ENCODE results near the gene MYH8. TPM values are rescaled to one million over a fixed set of nuclear protein-coding genes. Genes with fewer than 3 reads are reported as not detected.

The MYH8 gene
- polyA plus RNA-seq, 1 donor from 2014 or later: 3.7 TPM

DNA sequence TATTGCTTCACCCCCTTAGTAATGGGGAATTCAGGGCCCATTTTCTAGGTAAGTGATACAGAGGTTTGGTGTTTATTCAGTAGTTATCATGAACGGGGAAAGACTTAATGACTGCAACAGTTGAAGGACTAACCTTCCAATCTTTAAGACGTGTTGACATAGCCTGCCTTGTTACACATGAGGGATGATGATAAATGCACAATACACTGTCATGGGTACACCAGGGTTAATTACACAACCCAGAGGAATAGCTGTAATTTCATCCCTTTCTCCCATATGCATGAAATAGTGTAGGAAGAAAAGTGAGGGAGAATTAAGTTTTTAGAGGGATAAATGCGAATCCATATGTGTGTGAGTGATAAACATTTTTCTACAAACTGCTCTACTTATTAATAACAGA, 37.0 kb upstream of the MYH8 start:
- no peaks in the 10 kb centered on the region for H3K36me3 ChIP-seq (ENCODE audit: insufficient read depth, low read length)
- H4K20me1 ChIP-seq (ENCODE audit: insufficient read depth): no peaks in the 10 kb centered on the region
- no peaks in the 10 kb centered on the region for H3K79me2 ChIP-seq (replicated peaks; ENCODE audit: insufficient read depth, low read length)
- TF ChIP-seq POLR2AphosphoS5 (IDR thresholded peaks at IDR 0.05): no peak
- TF ChIP-seq RAD21 (conservative IDR thresholded peaks at IDR 0.05): no peak
- TF ChIP-seq, protein P1, sequence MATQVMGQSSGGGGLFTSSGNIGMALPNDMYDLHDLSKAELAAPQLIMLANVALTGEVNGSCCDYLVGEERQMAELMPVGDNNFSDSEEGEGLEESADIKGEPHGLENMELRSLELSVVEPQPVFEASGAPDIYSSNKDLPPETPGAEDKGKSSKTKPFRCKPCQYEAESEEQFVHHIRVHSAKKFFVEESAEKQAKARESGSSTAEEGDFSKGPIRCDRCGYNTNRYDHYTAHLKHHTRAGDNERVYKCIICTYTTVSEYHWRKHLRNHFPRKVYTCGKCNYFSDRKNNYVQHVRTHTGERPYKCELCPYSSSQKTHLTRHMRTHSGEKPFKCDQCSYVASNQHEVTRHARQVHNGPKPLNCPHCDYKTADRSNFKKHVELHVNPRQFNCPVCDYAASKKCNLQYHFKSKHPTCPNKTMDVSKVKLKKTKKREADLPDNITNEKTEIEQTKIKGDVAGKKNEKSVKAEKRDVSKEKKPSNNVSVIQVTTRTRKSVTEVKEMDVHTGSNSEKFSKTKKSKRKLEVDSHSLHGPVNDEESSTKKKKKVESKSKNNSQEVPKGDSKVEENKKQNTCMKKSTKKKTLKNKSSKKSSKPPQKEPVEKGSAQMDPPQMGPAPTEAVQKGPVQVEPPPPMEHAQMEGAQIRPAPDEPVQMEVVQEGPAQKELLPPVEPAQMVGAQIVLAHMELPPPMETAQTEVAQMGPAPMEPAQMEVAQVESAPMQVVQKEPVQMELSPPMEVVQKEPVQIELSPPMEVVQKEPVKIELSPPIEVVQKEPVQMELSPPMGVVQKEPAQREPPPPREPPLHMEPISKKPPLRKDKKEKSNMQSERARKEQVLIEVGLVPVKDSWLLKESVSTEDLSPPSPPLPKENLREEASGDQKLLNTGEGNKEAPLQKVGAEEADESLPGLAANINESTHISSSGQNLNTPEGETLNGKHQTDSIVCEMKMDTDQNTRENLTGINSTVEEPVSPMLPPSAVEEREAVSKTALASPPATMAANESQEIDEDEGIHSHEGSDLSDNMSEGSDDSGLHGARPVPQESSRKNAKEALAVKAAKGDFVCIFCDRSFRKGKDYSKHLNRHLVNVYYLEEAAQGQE (IDR thresholded peaks at IDR 0.05; ENCODE audit: borderline replicate concordance): no peak
- TF ChIP-seq SMC3 (conservative IDR thresholded peaks at IDR 0.05; ENCODE audit: poor library complexity): no peak
- TF ChIP-seq, protein P2, sequence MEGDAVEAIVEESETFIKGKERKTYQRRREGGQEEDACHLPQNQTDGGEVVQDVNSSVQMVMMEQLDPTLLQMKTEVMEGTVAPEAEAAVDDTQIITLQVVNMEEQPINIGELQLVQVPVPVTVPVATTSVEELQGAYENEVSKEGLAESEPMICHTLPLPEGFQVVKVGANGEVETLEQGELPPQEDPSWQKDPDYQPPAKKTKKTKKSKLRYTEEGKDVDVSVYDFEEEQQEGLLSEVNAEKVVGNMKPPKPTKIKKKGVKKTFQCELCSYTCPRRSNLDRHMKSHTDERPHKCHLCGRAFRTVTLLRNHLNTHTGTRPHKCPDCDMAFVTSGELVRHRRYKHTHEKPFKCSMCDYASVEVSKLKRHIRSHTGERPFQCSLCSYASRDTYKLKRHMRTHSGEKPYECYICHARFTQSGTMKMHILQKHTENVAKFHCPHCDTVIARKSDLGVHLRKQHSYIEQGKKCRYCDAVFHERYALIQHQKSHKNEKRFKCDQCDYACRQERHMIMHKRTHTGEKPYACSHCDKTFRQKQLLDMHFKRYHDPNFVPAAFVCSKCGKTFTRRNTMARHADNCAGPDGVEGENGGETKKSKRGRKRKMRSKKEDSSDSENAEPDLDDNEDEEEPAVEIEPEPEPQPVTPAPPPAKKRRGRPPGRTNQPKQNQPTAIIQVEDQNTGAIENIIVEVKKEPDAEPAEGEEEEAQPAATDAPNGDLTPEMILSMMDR (IDR thresholded peaks at IDR 0.05; ENCODE audit: poor library complexity, severe bottlenecking): no peak
- TF ChIP-seq TAF1 (IDR thresholded peaks at IDR 0.05; ENCODE audit: low read depth): no peak
- no peak for TF ChIP-seq MXI1 (conservative IDR thresholded peaks at IDR 0.05; ENCODE audit: poor library complexity, severe bottlenecking)
- TF ChIP-seq EZH2 (IDR thresholded peaks at IDR 0.05; ENCODE audit: borderline replicate concordance, insufficient read depth, low read length, poor library complexity, severe bottlenecking): no peak
- TF ChIP-seq EP300 (conservative IDR thresholded peaks at IDR 0.05; ENCODE audit: poor library complexity, severe bottlenecking): no peak
- H2AFZ ChIP-seq (ENCODE audit: low read depth, low read length): no peak overlapping the region
- no peak overlapping the region for H3K4me3 ChIP-seq (ENCODE audit: low read length)
- H3F3A ChIP-seq (ENCODE audit: insufficient read depth, low read length, poor library complexity, severe bottlenecking): no peaks in the 10 kb centered on the region
- H3K9me3 ChIP-seq (ENCODE audit: low read length): no peaks in the 10 kb centered on the region
- no peaks in the 10 kb centered on the region for H3K27me3 ChIP-seq (ENCODE audit: insufficient read depth, low read depth, low read length)
- no peak overlapping the region for H3K27ac ChIP-seq (ENCODE audit: low read length)
- no peak overlapping the region for H3K4me2 ChIP-seq (ENCODE audit: low read length)
- H3K9ac ChIP-seq (ENCODE audit: low read length): no peak overlapping the region
- H3K9me2 ChIP-seq (ENCODE audit: insufficient read depth, low read length): no peaks in the 10 kb centered on the region

DNA sequence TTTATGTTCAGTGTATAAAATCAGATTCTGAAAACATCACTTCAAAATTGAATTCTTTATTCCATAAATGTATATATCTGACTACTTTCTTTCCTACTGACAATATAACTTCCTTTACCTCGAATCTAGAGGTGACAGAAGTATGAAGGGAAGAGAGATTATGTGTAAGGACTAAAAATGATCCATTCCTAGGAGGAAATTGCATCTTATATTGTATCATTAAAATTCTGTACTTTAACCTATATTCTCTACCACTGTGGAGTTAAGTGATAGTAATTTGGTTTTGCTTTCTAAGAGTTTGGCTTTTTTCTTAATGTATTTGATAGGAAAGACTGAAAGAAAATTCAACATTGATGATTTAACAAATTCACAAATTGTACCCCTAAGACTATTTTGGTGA, 36.2 kb upstream of the MYH8 start:
- Histone ChIP-seq H4K20me1 (ENCODE audit: insufficient read depth) (no peaks in the 10 kb centered on the region), H3K27me3 (ENCODE audit: insufficient read depth, low read depth, low read length) (no peaks in the 10 kb centered on the region), H3K27ac (ENCODE audit: low read length) (no peak overlapping the region), H3K36me3 (ENCODE audit: insufficient read depth, low read length) (no peaks in the 10 kb centered on the region), H3K9ac (ENCODE audit: low read length) (no peak overlapping the region), H3K79me2 (replicated peaks; ENCODE audit: insufficient read depth, low read length) (no peaks in the 10 kb centered on the region), H3K9me3 (ENCODE audit: low read length) (no peaks in the 10 kb centered on the region), H3K4me2 (ENCODE audit: low read length) (no peak overlapping the region), H3F3A (ENCODE audit: insufficient read depth, low read length, poor library complexity, severe bottlenecking) (no peaks in the 10 kb centered on the region), H3K9me2 (ENCODE audit: insufficient read depth, low read length) (no peaks in the 10 kb centered on the region), H3K4me3 (ENCODE audit: low read length) (no peak overlapping the region), H2AFZ (ENCODE audit: low read depth, low read length) (no peak overlapping the region)
- TF ChIP-seq, protein P1 (IDR thresholded peaks at IDR 0.05; ENCODE audit: borderline replicate concordance): no peak
- TF ChIP-seq TAF1 (IDR thresholded peaks at IDR 0.05; ENCODE audit: low read depth) (no peak), MXI1 (conservative IDR thresholded peaks at IDR 0.05; ENCODE audit: poor library complexity, severe bottlenecking) (no peak), POLR2AphosphoS5 (IDR thresholded peaks at IDR 0.05) (no peak), RAD21 (conservative IDR thresholded peaks at IDR 0.05) (no peak), EP300 (conservative IDR thresholded peaks at IDR 0.05; ENCODE audit: poor library complexity, severe bottlenecking) (no peak)

All from neural cell (in vitro differentiated cells).